ENCODE data around the gene MINAR2.

Gene MINAR2

GRCh38 chr5:129771058-129771838, 23.4 kb downstream of the MINAR2 start:
- in situ Hi-C loops (cut with HindIII; ENCODE audit: low sequenced_read_pairs) = no loop called here

GRCh38 chr5:129773376-129773775, 25.5 kb downstream of the MINAR2 start:
- in situ Hi-C loops (cut with HindIII; ENCODE audit: low sequenced_read_pairs) = no loop called here

GRCh38 chr5:129781594-129781993, 33.7 kb downstream of the MINAR2 start:
- in situ Hi-C loops (cut with HindIII; ENCODE audit: low sequenced_read_pairs) = no loop called here

- in situ Hi-C loops (cut with HindIII; ENCODE audit: low sequenced_read_pairs) = no loop called here
Measured at GRCh38 chr5:129803403-129803802, 55.5 kb downstream of the MINAR2 start.

GRCh38 chr5:129804705-129805104, 56.8 kb downstream of the MINAR2 start:
- in situ Hi-C loops (cut with HindIII; ENCODE audit: low sequenced_read_pairs) = no loop called here

GRCh38 chr5:129807162-129807814, 59.4 kb downstream of the MINAR2 start:
- in situ Hi-C loops (cut with HindIII; ENCODE audit: low sequenced_read_pairs) = no loop called here
